ENCODE measurements around the gene WASL.

WASL gene

GRCh38 chr7:123641901-123642300 lies 106.9 kb downstream of the WASL start:
- Histone ChIP-seq H3K9ac (ENCODE audit: low read length) (no peak overlapping the region), H3K4me2 (ENCODE audit: low read length) (no peak overlapping the region), H3K4me3 (ENCODE audit: low read depth, low read length, poor library complexity, severe bottlenecking) (no peak overlapping the region), H3K4me1 (ENCODE audit: insufficient read depth, low read length, severe bottlenecking) (no peaks in the 10 kb centered on the region), H4K20me1 (ENCODE audit: insufficient read depth, low read length) (no peaks in the 10 kb centered on the region), H3K36me3 (ENCODE audit: insufficient read depth, low read length) (no peaks in the 10 kb centered on the region), H3K27ac (ENCODE audit: low read depth, low read length, poor library complexity, severe bottlenecking) (no peak overlapping the region), H3K27me3 (ENCODE audit: insufficient read depth, low read length) (no peaks in the 10 kb centered on the region; the same call in 1 of the 2 replicates), H3F3A (ENCODE audit: insufficient read depth, low read length) (no peaks in the 10 kb centered on the region), H3K9me2 (ENCODE audit: low read depth, low read length) (no peaks in the 10 kb centered on the region), H3K9me3 (ENCODE audit: low read length) (no peaks in the 10 kb centered on the region), H3K79me2 (ENCODE audit: insufficient read depth, low read length) (no peaks in the 10 kb centered on the region), H2AFZ (ENCODE audit: low read length) (no peak overlapping the region)
- TF ChIP-seq CTCF (IDR thresholded peaks at IDR 0.05; ENCODE audit: low read length) (no peak), EZH2 (IDR thresholded peaks at IDR 0.05; ENCODE audit: borderline replicate concordance, low read length) (no peak)

GRCh38 chr7:123640583-123640982 lies 108.2 kb downstream of the WASL start:
- no peak overlapping the region for H3K27ac ChIP-seq (ENCODE audit: low read depth, low read length, poor library complexity, severe bottlenecking)
- no peak overlapping the region for H3K4me3 ChIP-seq (ENCODE audit: low read depth, low read length, poor library complexity, severe bottlenecking)

GRCh38 chr7:123639631-123640030 lies 109.2 kb downstream of the WASL start:
- TF ChIP-seq EZH2 (IDR thresholded peaks at IDR 0.05; ENCODE audit: borderline replicate concordance, low read length) (no peak), CTCF (IDR thresholded peaks at IDR 0.05; ENCODE audit: low read length) (no peak)
- Histone ChIP-seq H4K20me1 (ENCODE audit: insufficient read depth, low read length) (no peaks in the 10 kb centered on the region), H3K9me3 (ENCODE audit: low read length) (no peaks in the 10 kb centered on the region), H3K27me3 (ENCODE audit: insufficient read depth, low read length) (no peaks in the 10 kb centered on the region; the same call in 1 of the 2 replicates), H3K4me1 (ENCODE audit: insufficient read depth, low read length, severe bottlenecking) (no peaks in the 10 kb centered on the region), H3K9ac (ENCODE audit: low read length) (no peak overlapping the region), H3F3A (ENCODE audit: insufficient read depth, low read length) (no peaks in the 10 kb centered on the region), H3K36me3 (ENCODE audit: insufficient read depth, low read length) (no peaks in the 10 kb centered on the region), H3K4me3 (ENCODE audit: low read depth, low read length, poor library complexity, severe bottlenecking) (no peak overlapping the region), H3K79me2 (ENCODE audit: insufficient read depth, low read length) (no peaks in the 10 kb centered on the region), H3K27ac (ENCODE audit: low read depth, low read length, poor library complexity, severe bottlenecking) (no peak overlapping the region), H3K4me2 (ENCODE audit: low read length) (no peak overlapping the region), H2AFZ (ENCODE audit: low read length) (no peak overlapping the region), H3K9me2 (ENCODE audit: low read depth, low read length) (no peaks in the 10 kb centered on the region)

More at GRCh38 chr7:123640583-123640982, 108.2 kb downstream of the WASL start:
- H3K36me3 ChIP-seq (ENCODE audit: insufficient read depth, low read length): no peaks in the 10 kb centered on the region
- H3F3A ChIP-seq (ENCODE audit: insufficient read depth, low read length): no peaks in the 10 kb centered on the region
- no peak for TF ChIP-seq CTCF (IDR thresholded peaks at IDR 0.05; ENCODE audit: low read length)
- TF ChIP-seq EZH2 (IDR thresholded peaks at IDR 0.05; ENCODE audit: borderline replicate concordance, low read length): no peak
- no peaks in the 10 kb centered on the region for H3K9me2 ChIP-seq (ENCODE audit: low read depth, low read length)
- H2AFZ ChIP-seq (ENCODE audit: low read length): no peak overlapping the region
- H3K9ac ChIP-seq (ENCODE audit: low read length): no peak overlapping the region
- H3K9me3 ChIP-seq (ENCODE audit: low read length): no peaks in the 10 kb centered on the region
- no peaks in the 10 kb centered on the region for H3K79me2 ChIP-seq (ENCODE audit: insufficient read depth, low read length)
- H3K4me1 ChIP-seq (ENCODE audit: insufficient read depth, low read length, severe bottlenecking): no peaks in the 10 kb centered on the region
- H4K20me1 ChIP-seq (ENCODE audit: insufficient read depth, low read length): no peaks in the 10 kb centered on the region
- H3K27me3 ChIP-seq (ENCODE audit: insufficient read depth, low read length): no peaks in the 10 kb centered on the region; the same call in 1 of the 2 replicates
- H3K4me2 ChIP-seq (ENCODE audit: low read length): no peak overlapping the region
